ENCODE measurements around the gene COL13A1.

COL13A1 gene

DNA sequence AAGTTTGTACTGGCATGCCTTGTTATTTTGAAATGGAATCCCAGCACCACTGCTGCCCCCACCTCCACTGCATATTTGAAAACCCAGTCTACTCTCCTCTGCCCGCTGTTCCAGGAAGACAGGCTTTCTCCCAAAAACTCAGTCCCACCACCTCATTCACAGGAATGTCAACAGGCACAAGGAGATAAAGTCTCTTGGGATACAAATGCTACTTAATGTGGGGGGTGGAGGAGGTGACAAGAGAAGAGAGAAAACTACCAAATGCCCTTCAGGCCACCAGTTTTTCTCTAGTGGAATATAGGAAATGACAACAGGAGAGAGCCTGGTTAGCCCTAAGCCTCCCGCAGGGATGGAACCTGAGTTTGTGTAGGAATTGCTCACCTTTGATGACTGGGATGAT lies 1.0 kb upstream of the COL13A1 start:
- no peak overlapping the region for H3K4me3 ChIP-seq (ENCODE audit: low read length)
- DNase-seq (ENCODE audit: low read depth): no peak
- TF ChIP-seq, protein P1, sequence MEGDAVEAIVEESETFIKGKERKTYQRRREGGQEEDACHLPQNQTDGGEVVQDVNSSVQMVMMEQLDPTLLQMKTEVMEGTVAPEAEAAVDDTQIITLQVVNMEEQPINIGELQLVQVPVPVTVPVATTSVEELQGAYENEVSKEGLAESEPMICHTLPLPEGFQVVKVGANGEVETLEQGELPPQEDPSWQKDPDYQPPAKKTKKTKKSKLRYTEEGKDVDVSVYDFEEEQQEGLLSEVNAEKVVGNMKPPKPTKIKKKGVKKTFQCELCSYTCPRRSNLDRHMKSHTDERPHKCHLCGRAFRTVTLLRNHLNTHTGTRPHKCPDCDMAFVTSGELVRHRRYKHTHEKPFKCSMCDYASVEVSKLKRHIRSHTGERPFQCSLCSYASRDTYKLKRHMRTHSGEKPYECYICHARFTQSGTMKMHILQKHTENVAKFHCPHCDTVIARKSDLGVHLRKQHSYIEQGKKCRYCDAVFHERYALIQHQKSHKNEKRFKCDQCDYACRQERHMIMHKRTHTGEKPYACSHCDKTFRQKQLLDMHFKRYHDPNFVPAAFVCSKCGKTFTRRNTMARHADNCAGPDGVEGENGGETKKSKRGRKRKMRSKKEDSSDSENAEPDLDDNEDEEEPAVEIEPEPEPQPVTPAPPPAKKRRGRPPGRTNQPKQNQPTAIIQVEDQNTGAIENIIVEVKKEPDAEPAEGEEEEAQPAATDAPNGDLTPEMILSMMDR (conservative IDR thresholded peaks at IDR 0.05; ENCODE audit: low read length): no peak

DNA sequence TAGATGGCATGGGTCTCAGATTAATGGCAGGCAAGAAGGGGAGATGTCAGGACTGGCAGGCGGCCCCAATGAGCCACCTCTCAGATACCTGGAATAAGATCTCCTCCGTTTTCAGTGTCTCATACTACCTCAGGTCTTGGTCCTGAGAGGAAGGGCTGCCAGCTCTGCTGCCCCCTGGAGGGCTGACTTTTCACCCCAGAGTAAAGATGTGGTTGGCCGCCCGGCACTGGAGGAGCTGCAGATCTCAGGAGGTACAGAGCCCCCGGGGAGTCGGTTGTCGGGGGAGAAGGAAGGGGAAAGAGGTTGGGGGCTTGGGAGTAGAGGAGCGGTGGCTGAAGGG lies 642 bp upstream of the COL13A1 start:
- TF ChIP-seq, protein P1 (conservative IDR thresholded peaks at IDR 0.05; ENCODE audit: low read length): peak; percentile 67
- peak; percentile 38 for DNase-seq (ENCODE audit: low read depth)
- peak overlapping the region; percentile 73 for H3K4me3 ChIP-seq (ENCODE audit: low read length)

DNA sequence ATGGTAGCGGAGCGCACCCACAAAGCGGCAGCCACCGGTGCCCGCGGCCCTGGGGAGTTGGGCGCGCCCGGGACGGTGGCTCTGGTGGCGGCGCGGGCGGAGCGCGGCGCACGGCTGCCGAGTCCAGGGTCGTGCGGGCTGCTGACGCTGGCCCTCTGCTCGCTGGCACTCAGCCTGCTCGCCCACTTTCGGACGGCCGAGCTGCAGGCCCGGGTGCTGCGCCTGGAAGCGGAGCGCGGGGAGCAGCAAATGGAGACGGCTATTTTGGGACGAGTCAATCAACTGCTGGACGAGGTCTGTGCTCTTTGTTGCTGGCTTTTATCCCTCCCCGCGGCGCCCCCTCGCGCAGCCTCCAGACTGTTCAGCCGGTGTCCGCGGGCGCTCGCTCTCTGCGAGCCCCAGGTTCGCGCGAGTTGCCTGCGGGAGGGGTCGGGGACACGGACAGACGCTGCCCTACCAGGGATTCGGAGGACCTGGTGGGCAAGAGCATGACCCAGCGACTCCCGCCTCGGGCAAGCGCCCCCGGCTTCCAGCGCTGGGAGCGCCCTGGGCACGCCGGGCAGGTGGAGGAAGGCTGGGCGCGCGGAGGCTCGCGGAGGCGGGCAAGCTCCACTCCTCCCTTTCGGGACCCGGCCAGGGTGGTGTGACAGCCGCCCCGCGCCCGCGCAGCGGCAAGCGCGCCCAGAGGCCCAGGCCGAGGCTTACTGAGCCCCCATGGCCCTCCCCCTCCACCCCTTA lies 887 bp downstream of the COL13A1 start:
- TF ChIP-seq, protein P1 (conservative IDR thresholded peaks at IDR 0.05; ENCODE audit: low read length): no peak; the same call in 1 of the 2 replicates
- H3K4me3 ChIP-seq (ENCODE audit: low read length): peak overlapping the region; percentile 73
- peak; percentile 35 for DNase-seq (ENCODE audit: low read depth)

- peak overlapping the region; percentile 26; the same call in 1 of the 2 replicates for H3K4me3 ChIP-seq (ENCODE audit: low read length)
- TF ChIP-seq, protein P1 (conservative IDR thresholded peaks at IDR 0.05; ENCODE audit: low read length): no peak
- no peak for DNase-seq (ENCODE audit: low read depth)
Measured at GRCh38 chr10:69803809-69804208, 2.1 kb downstream of the COL13A1 start.

GRCh38 chr10:69804775-69805174 lies 3.1 kb downstream of the COL13A1 start:
- TF ChIP-seq, protein P1 (conservative IDR thresholded peaks at IDR 0.05; ENCODE audit: low read length): no peak
- DNase-seq (ENCODE audit: low read depth): no peak
- no peak overlapping the region for H3K4me3 ChIP-seq (ENCODE audit: low read length)

DNA sequence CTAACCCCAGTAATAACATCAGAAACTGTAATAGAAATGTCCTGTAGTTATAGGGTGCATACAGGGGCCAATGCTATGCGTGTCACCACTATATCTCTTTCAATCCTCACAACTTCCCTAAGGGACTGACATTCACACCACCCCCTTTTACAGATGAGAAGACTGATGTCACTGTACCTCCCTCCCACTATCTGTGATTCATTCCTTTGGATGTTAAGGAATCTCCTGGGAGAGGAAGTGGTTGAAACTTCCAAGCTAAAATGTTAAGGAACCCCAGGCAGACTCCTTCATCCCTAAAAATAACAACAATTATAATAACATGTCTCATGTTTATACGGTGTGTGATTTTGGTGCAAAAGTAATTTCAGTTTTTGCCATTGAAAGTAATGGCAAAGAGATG lies 5.4 kb downstream of the COL13A1 start:
- peak; percentile 83 for DNase-seq (ENCODE audit: low read depth)
- H3K4me3 ChIP-seq (ENCODE audit: low read length): no peak overlapping the region
- TF ChIP-seq, protein P1 (conservative IDR thresholded peaks at IDR 0.05; ENCODE audit: low read length): no peak

DNA sequence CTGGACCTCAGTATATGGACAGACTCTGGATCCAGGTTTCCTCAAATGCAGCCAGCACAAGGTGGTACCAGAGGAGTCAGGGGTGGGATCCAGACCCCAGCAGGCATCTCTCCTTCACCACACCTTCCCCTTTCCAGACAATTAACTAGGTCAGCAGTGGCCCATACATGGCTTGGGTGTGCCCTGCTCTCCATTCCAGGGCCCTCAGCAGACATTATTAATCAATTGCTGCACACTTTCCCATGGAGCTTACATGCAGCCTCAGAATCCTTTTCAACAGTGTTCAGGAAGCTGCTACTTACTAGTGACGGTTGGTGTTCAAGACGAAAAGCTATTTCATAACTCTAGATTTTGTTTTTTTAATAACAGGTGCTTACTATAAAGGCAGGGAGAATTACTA lies 6.0 kb downstream of the COL13A1 start:
- peak; percentile 57 for DNase-seq (ENCODE audit: low read depth)
- no peak overlapping the region for H3K4me3 ChIP-seq (ENCODE audit: low read length)
- TF ChIP-seq, protein P1 (conservative IDR thresholded peaks at IDR 0.05; ENCODE audit: low read length): no peak
